A673 (cell line): ENCODE results near the gene HTR2C. TPM values are rescaled to one million over a fixed set of nuclear protein-coding genes. Genes with fewer than 3 reads are reported as not detected.

Experiments used
- BruUV-seq: library from RNA; stranded (reverse); fragments of 400-500 nt; replicated peaks from 2 replicates; lab custom pipeline; 2021; lab: Mats Ljungman, UMichigan
- CTCF ChIA-PET: fragments of 300-600 bp; sonication (Branson Sonifier 250); formaldehyde crosslinking; loops from one replicate; lab custom pipeline; 2022; ENCODE audit warnings: antibody characterized with exemption; lab: Charles Lee
- POLR2A ChIA-PET: fragments of 300-600 bp; sonication (Branson Sonifier 250); formaldehyde crosslinking; loops from one replicate; lab custom pipeline; 2022; ENCODE audit warnings: antibody characterized with exemption; ENCODE audit not compliant: low non-redundant PET; lab: Charles Lee
- DNase-seq: peaks from one replicate; pipeline ENCODE4 v3.0.0-alpha.2; 2015; ENCODE audit warnings: low spot score
- H3K27ac ChIP-seq: fragments of 200-600 bp; sonication (generic); 2 replicates; pipeline ENCODE4 v1.5.1; 2016; ENCODE audit warnings: mixed run types, low read depth, mild to moderate bottlenecking, mixed read lengths, antibody characterized with exemption, low read length; ENCODE audit not compliant: poor library complexity, severe bottlenecking
- H3K27me3 ChIP-seq: fragments of 200-600 bp; sonication (generic); replicated peaks from 2 replicates; pipeline ENCODE4 v1.6.1; 2017; ENCODE audit warnings: mixed run types, low read depth, mild to moderate bottlenecking, mixed read lengths, antibody characterized with exemption, low read length; ENCODE audit not compliant: insufficient read depth, poor library complexity
- H3K36me3 ChIP-seq: fragments of 200-600 bp; sonication (generic); 2 replicates; pipeline ENCODE4 v1.6.1; 2016; ENCODE audit warnings: mixed run types, mild to moderate bottlenecking, mixed read lengths, antibody characterized with exemption, low read length; ENCODE audit not compliant: insufficient read depth, poor library complexity, severe bottlenecking
- H3K4me1 ChIP-seq: fragments of 200-600 bp; sonication (generic); 2 replicates; pipeline ENCODE4 v1.6.1; 2017; ENCODE audit warnings: mixed run types, mild to moderate bottlenecking, mixed read lengths, antibody characterized with exemption, low read length; ENCODE audit not compliant: insufficient read depth, poor library complexity, severe bottlenecking
- H3K4me3 ChIP-seq: fragments of 200-600 bp; sonication (generic); 2 replicates; pipeline ENCODE4 v1.5.1; 2016; ENCODE audit warnings: low read depth, mixed run types, mild to moderate bottlenecking, mixed read lengths, low read length; ENCODE audit not compliant: poor library complexity, severe bottlenecking
- H3K9me3 ChIP-seq: fragments of 200-600 bp; sonication (generic); 2 replicates; pipeline ENCODE4 v1.6.1; 2016; ENCODE audit warnings: mixed run types, low read depth, mild to moderate bottlenecking, mixed read lengths, antibody characterized with exemption, low read length; ENCODE audit not compliant: poor library complexity, severe bottlenecking
- CTCF ChIP-seq: fragments of 300-800, 200-600 bp; sonication (generic); conservative IDR thresholded peaks from 2 replicates; pipeline ENCODE4 v1.5.1; 2017; ENCODE audit warnings: low read depth, mild to moderate bottlenecking, antibody characterized with exemption, low read length, moderate library complexity, mixed read lengths
- EZH2 ChIP-seq: fragments of 200-600 bp; sonication (generic); IDR thresholded peaks from 2 replicates; pipeline ENCODE4 v1.6.1; 2017; ENCODE audit warnings: borderline replicate concordance, low read depth, mild to moderate bottlenecking, mixed read lengths, antibody characterized with exemption, low read length; ENCODE audit not compliant: poor library complexity, severe bottlenecking
- intact Hi-C: fragments of 100-400 bp; cut with micrococcal nuclease; formaldehyde crosslinking; loops from one replicate; pipeline ENCODE4 v1.10.0; 2022; ENCODE audit not compliant: unreplicated experiment
- total RNA-seq: library from RNA; stranded (reverse); gene quantifications from 2 replicates; pipeline ENCODE4 v1.2.3, GENCODE V29; 2021

The HTR2C gene
- total RNA-seq, 1 experiment from 2014 or later = not detected

GRCh38 chrX:114889481-114889880, 305.6 kb downstream of the HTR2C start:
- intact Hi-C loops = no loop called here
- Histone ChIP-seq H3K36me3 (no peaks in the 10 kb centered on the region), H3K9me3 (no peaks in the 10 kb centered on the region), H3K27me3 (peaks cover 5% of the 10 kb centered on the region), H3K27ac (no peak overlapping the region), H3K4me1 (no peaks in the 10 kb centered on the region), H3K4me3 (no peak overlapping the region)
- BruUV-seq = no TSS peak
- ChIA-PET POLR2A (no interaction called here), CTCF (no interaction called here)
- DNase-seq = no peak
- TF ChIP-seq EZH2 = no peak
- TF ChIP-seq CTCF = no peak

DNA sequence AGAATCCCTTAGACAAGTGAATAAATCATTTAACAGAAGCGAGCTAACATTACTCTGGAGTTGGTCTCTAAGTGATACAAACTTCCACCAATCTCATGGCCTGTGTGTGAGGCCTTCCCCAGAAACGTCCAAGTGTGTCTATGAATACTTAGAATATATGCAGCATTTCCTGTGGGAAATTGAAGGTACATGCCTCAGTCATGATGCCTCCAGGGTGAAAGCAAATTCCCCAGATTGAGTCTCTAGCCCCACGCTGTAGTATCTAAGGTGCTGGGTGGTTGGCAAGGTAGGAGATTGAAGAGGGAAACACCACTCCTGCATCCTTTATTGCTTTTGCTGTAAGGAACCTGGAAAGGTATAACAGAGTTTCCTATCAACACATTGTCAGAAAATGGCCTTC, 319.7 kb downstream of the HTR2C start:
- Histone ChIP-seq H3K27me3 (peaks cover 38% of the 10 kb centered on the region), H3K9me3 (no peaks in the 10 kb centered on the region), H3K27ac (no peak overlapping the region), H3K36me3 (no peaks in the 10 kb centered on the region), H3K4me3 (no peak overlapping the region), H3K4me1 (no peaks in the 10 kb centered on the region)
- ChIA-PET POLR2A (no interaction called here), CTCF (no interaction called here)
- no peak for DNase-seq
- no TSS peak for BruUV-seq
- no peak for TF ChIP-seq CTCF
- no peak for TF ChIP-seq EZH2
- intact Hi-C loops = no loop called here

- TF ChIP-seq EZH2 = no peak
- no peak for TF ChIP-seq CTCF
- ChIA-PET CTCF (no interaction called here), POLR2A (no interaction called here)
- BruUV-seq = no TSS peak
- intact Hi-C loops = no loop called here
- no peaks in the 10 kb centered on the region for H3K9me3 ChIP-seq
- peaks cover 46% of the 10 kb centered on the region for H3K27me3 ChIP-seq
- no peak for DNase-seq
- H3K4me1 ChIP-seq = no peaks in the 10 kb centered on the region
- H3K27ac ChIP-seq = no peak overlapping the region
- H3K36me3 ChIP-seq = no peaks in the 10 kb centered on the region
- H3K4me3 ChIP-seq = no peak overlapping the region
Observed at GRCh38 chrX:114905251-114905650, 321.4 kb downstream of the HTR2C start.
